NT2/D1 (cell line): ENCODE measurements around the gene POM121L2.

Experiments used
- SUZ12 ChIP-seq: IDR thresholded peaks from 2 replicates; pipeline ENCODE4 v1.6.1; 2011; ENCODE audit not compliant: insufficient read length, insufficient read depth; ENCODE audit errors: extremely low read depth
- YY1 ChIP-seq: IDR thresholded peaks from 2 replicates; pipeline ENCODE4 v1.6.1; 2011; ENCODE audit not compliant: insufficient read length, insufficient read depth
- ZNF274 ChIP-seq: IDR thresholded peaks from 2 replicates; pipeline ENCODE4 v1.6.1; 2011; ENCODE audit warnings: mild to moderate bottlenecking, low read depth, low read length

DNA sequence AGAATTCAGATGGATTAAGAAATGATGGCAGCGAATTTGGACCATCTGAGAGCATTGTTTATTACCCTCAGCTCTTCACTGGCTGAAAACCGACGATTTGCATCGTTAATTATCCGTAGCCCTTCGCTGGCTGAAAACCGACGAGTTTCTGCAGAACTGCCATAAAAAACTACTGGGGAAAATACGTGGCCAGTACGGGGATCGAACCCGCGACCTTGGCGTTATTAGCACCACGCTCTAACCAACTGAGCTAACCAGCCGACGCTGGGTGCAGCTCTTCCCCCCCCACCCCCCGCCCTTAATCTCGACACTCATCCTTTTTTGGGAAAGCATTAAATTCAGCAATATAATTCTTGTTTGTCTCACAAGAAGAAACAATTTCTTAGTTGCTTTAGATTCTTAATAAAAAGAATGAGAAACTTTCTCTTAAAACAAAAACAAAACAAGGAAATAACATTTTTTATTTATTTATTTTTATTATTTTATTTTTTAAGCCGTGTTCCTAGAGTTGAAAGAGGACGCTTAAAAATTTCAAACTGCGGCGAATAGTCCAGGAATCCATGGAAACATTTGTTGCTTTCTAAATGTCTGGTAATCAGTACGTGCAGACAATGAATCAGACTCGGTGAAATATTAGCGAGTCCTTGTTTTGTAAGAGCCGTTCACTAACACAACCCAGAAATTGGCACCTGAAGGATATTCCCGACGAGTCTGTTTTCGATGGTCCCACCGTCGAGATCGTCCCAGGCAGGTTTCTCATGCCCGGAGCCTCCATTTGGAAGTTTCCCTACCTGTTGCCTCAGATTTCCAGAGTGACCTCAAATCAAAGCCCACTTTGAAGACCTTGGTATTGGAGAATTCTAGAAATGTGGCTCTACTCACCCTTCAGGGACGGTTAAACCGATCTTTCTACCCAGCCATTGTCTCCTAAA, 36.8 kb downstream of the POM121L2 start:
- TF ChIP-seq YY1 (no peak), ZNF274 (no peak), SUZ12 (no peak)
